Panc1 (cell line): ENCODE measurements around the gene AKAP4.

ENCODE experiments used
- TCF7L2 ChIP-seq: IDR thresholded peaks from 2 replicates; pipeline ENCODE4 v1.6.1; 2011; ENCODE audit warnings: mild to moderate bottlenecking, low read depth, low read length, inconsistent platforms
- TF ChIP-seq, protein P1 (sequence below): fragments of 450-650 bp; IDR thresholded peaks from 2 replicates; pipeline ENCODE4 v1.5.1; 2017; ENCODE audit warnings: mild to moderate bottlenecking

DNA sequence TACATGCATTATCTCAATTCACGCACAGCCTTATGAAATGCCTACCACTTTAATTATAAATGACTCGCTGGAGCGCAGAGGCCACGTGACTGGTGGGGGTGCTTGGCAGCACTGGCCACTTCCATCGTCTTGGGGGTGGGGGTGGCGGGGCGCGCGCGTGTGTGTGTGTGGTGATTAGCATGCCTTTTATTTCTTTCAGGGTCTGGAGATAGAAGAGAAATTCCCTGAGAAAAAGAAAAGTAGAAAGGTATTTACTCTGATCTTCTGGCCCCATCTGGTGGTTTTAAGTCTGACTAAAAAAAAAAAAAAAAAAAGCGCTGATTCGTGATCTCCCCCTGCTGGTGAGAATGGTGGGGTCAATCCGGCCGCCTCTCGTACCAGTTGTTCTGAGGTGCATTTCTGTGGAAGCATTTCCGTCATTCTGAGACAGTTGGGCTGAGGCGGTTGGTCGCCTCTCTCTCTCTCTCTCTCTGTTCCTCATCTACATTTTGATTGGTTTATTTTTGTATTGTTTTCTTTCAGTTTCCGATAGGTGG, 3.6 kb upstream of the AKAP4 start, which contains the start of gene CCNB3:
- TF ChIP-seq, protein P1, sequence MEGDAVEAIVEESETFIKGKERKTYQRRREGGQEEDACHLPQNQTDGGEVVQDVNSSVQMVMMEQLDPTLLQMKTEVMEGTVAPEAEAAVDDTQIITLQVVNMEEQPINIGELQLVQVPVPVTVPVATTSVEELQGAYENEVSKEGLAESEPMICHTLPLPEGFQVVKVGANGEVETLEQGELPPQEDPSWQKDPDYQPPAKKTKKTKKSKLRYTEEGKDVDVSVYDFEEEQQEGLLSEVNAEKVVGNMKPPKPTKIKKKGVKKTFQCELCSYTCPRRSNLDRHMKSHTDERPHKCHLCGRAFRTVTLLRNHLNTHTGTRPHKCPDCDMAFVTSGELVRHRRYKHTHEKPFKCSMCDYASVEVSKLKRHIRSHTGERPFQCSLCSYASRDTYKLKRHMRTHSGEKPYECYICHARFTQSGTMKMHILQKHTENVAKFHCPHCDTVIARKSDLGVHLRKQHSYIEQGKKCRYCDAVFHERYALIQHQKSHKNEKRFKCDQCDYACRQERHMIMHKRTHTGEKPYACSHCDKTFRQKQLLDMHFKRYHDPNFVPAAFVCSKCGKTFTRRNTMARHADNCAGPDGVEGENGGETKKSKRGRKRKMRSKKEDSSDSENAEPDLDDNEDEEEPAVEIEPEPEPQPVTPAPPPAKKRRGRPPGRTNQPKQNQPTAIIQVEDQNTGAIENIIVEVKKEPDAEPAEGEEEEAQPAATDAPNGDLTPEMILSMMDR, result peak; percentile 80
- TF ChIP-seq TCF7L2, result no peak
